Osteoblast (primary cell): ENCODE data around the gene ANO2. TPM values are rescaled to one million over a fixed set of nuclear protein-coding genes. Genes with fewer than 3 reads are reported as not detected.
A peak's percentile ranks its signal among the peaks of the same experiment; 100 is the strongest.
"Not testable (repeated sequence)": the region's sequence is repeated elsewhere in the genome, so short reads cannot be mapped to it uniquely, and the experiment has no call there.

ENCODE experiments used
- DNase-seq: peaks from one replicate; pipeline ENCODE4 v3.0.0; 2011; ENCODE audit warnings: low spot score, mixed read lengths; ENCODE audit not compliant: insufficient read length; ENCODE audit errors: missing footprints
- H2AFZ ChIP-seq: 2 replicates; pipeline ENCODE4 v1.6.0; 2011; ENCODE audit warnings: mild to moderate bottlenecking, low read length
- H3K27ac ChIP-seq: 2 replicates; pipeline ENCODE4 v1.5.1; 2011; ENCODE audit warnings: mild to moderate bottlenecking, low read depth, low read length, moderate library complexity
- H3K27me3 ChIP-seq: 2 replicates; pipeline ENCODE4 v1.6.0; 2012; ENCODE audit warnings: mild to moderate bottlenecking, control low read depth, inconsistent platforms, low read length, moderate library complexity; ENCODE audit not compliant: insufficient read depth
- H3K36me3 ChIP-seq: 2 replicates; pipeline ENCODE4 v1.5.1; 2011; ENCODE audit warnings: mild to moderate bottlenecking, low read length, control low read depth, moderate library complexity; ENCODE audit not compliant: insufficient read depth
- H3K4me1 ChIP-seq: 2 replicates; pipeline ENCODE4 v1.5.1; 2011; ENCODE audit warnings: mild to moderate bottlenecking, low read length, control low read depth, moderate library complexity; ENCODE audit not compliant: insufficient read depth
- H3K4me2 ChIP-seq: 2 replicates; pipeline ENCODE4 v1.6.0; 2011; ENCODE audit warnings: mild to moderate bottlenecking, low read length; ENCODE audit not compliant: insufficient read depth
- H3K4me3 ChIP-seq: fragments of 200-600 bp; sonication (generic); 3 replicates; pipeline ENCODE4 v1.5.1; 2012; ENCODE audit warnings: mild to moderate bottlenecking, low read length, inconsistent platforms; ENCODE audit not compliant: insufficient read depth
- H3K79me2 ChIP-seq: 2 replicates; pipeline ENCODE4 v1.6.0; 2012; ENCODE audit warnings: mild to moderate bottlenecking, low read length, control low read depth, inconsistent platforms; ENCODE audit not compliant: insufficient read depth
- H3K9me3 ChIP-seq: 2 replicates; pipeline ENCODE4 v1.5.1; 2011; ENCODE audit warnings: low read depth, low read length, control low read depth
- H4K20me1 ChIP-seq: 2 replicates; pipeline ENCODE4 v1.6.0; 2012; ENCODE audit warnings: mild to moderate bottlenecking, low read length, control low read depth; ENCODE audit not compliant: insufficient read depth
- CTCF ChIP-seq: IDR thresholded peaks from 2 replicates; pipeline ENCODE4 v1.5.1; 2011; ENCODE audit warnings: mild to moderate bottlenecking, low read depth, low read length, moderate library complexity; ENCODE audit errors: extremely low read depth
- total RNA-seq: library from RNA; depleted of rRNA; stranded (reverse); fragments of >200 nt; gene quantifications from 2 replicates; pipeline ENCODE4 v1.2.3, GENCODE V29; 2012

Gene ANO2
- total RNA-seq, 1 donor = under 0.01 TPM

GRCh38 chr12:5678176-5678575 is 266.9 kb downstream of the ANO2 start:
- H3K4me1 ChIP-seq = no peaks in the 10 kb centered on the region
- no peaks in the 10 kb centered on the region for H3K9me3 ChIP-seq
- no peaks in the 10 kb centered on the region for H3K79me2 ChIP-seq
- H3K4me2 ChIP-seq = no peak overlapping the region
- no peak overlapping the region for H2AFZ ChIP-seq
- no peaks in the 10 kb centered on the region for H3K36me3 ChIP-seq
- no peaks in the 10 kb centered on the region for H3K27me3 ChIP-seq
- H3K4me3 ChIP-seq = no peak overlapping the region
- no peak for DNase-seq
- TF ChIP-seq CTCF = no peak
- no peak overlapping the region for H3K27ac ChIP-seq
- no peaks in the 10 kb centered on the region for H4K20me1 ChIP-seq

GRCh38 chr12:5669624-5670023 is 275.4 kb downstream of the ANO2 start:
- H3K27me3 ChIP-seq, H3K4me1 ChIP-seq, H3K27ac ChIP-seq, DNase-seq, H3K9me3 ChIP-seq, H4K20me1 ChIP-seq, H3K4me3 ChIP-seq, H3K4me2 ChIP-seq, H3K36me3 ChIP-seq, H2AFZ ChIP-seq, H3K79me2 ChIP-seq: not testable (repeated sequence)

GRCh38 chr12:5665615-5666014 is 279.4 kb downstream of the ANO2 start:
- Histone ChIP-seq H3K27ac (peak overlapping the region; percentile 41), H3K36me3 (no peaks in the 10 kb centered on the region), H3K79me2 (no peaks in the 10 kb centered on the region), H3K4me2 (no peak overlapping the region), H3K27me3 (no peaks in the 10 kb centered on the region), H2AFZ (no peak overlapping the region), H3K9me3 (no peaks in the 10 kb centered on the region), H3K4me1 (no peaks in the 10 kb centered on the region), H4K20me1 (no peaks in the 10 kb centered on the region), H3K4me3 (no peak overlapping the region)
- TF ChIP-seq CTCF = no peak
- DNase-seq = no peak

- H3K4me3 ChIP-seq = no peak overlapping the region
- H3K9me3 ChIP-seq = no peaks in the 10 kb centered on the region
- TF ChIP-seq CTCF = no peak
- H3K4me2 ChIP-seq = no peak overlapping the region
- no peaks in the 10 kb centered on the region for H4K20me1 ChIP-seq
- no peak overlapping the region for H2AFZ ChIP-seq
- no peak for DNase-seq
- H3K79me2 ChIP-seq = no peaks in the 10 kb centered on the region
- no peaks in the 10 kb centered on the region for H3K27me3 ChIP-seq
- H3K36me3 ChIP-seq = no peaks in the 10 kb centered on the region
- H3K4me1 ChIP-seq = no peaks in the 10 kb centered on the region
- H3K27ac ChIP-seq = no peak overlapping the region
Observed at GRCh38 chr12:5661811-5662210, 283.2 kb downstream of the ANO2 start.
